HG02610 (cell line): ENCODE data around the gene C2orf74.
"Not testable (repeated sequence)": the region's sequence is repeated elsewhere in the genome, so short reads cannot be mapped to it uniquely, and the experiment has no call there.

ENCODE experiments used
- ATAC-seq: cut with Tn5 transposase; IDR thresholded peaks from one replicate; pipeline ENCODE4 v1.9.1; 2021; ENCODE audit warnings: mild to moderate bottlenecking, moderate library complexity; ENCODE audit not compliant: unreplicated experiment

C2orf74 gene

GRCh38 chr2:61161888-61162287 is at the start of gene C2orf74:
TSS of gene C2orf74 (plus strand) at chr2:61162188. CDS start at chr2:61162515, 327 bp downstream.
- ATAC-seq = no peak

DNA sequence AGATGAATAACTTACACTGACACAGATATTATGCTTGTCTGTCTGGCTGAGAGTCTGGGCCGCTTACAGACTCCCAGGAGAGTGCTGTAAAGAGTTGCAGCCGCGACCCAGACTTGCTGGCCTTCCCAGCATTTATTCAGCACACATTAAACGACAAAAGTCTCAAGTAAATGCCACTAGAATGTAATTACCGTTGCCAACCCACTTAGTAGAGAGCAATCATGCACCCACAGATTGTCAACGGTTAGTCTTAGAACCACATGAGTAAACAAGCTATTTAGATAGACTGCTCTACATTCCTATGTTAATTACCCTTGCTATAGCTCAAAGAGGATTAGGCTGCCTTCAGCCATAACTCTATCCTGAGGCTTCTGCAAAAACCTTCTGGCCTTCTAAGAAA is 47.8 kb upstream of the C2orf74 start:
- no peak for ATAC-seq

DNA sequence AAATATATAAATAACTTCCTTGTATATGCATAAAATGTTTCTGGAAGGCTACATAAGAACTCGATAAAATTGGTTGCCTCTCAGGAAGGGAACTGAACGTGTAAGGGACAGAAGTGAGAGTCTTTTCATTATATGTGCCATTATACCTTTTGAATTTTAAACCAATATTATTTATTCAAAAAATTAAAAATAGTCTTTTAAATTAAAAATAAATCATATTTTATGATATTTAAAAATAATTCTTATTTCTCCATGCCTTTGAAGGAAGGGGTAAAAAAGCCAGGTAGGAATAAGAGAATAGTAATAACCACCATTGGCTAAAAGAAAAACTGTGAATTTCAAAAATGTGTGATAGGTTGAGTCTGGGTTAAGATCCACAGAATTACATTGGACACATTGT is 45.7 kb upstream of the C2orf74 start:
- ATAC-seq = no peak

DNA sequence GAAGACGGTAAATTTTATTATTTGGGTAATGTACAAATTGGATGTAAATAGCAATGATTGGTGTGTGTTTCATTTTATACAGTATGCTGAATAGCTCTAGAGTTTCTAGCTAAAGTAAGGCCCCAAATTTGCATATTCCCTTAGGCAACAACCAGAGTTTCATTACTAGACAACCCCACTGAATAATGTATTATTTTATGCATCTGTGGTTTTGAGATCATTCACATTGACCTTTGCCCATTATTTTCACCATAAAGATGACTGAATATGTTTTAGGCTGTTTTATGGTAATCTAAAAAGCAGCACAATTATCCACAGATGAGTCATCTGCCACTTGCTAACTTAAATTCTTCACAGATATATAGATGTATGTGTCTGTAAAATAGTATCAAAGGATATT is 44.5 kb upstream of the C2orf74 start:
- ATAC-seq = no peak

DNA sequence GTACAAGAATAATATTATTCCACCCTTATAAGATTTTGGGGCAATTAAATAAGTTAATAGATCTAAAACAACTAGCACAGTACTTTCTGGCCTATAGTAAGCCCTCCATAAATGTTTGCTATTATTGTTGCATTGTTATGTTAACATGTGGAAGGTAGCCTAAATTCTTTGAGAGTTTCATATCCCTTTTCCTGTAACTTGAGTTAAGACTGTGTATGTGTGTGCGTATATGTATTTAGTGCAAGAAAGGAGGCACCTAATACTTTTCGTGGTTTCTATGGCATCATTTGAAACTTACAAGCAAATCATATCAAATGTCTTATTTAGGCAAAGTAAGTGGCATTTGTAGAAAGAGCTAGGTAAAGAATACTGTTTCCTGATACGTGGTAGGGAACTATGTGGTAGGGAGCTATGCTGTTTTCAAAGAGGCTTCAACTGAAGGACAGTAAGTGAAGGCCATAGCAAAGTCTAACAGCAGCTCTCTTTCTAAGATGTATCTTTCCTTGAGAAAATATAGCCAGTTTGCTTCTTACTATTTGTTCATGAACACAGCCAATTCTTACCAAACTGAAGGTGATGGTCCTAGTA is 36.8 kb upstream of the C2orf74 start:
- ATAC-seq = no peak

GRCh38 chr2:61125798-61126197 is 36.2 kb upstream of the C2orf74 start:
- ATAC-seq = no peak

GRCh38 chr2:61128122-61128521 is 33.9 kb upstream of the C2orf74 start:
- not testable (repeated sequence) for ATAC-seq

GRCh38 chr2:61134141-61134540 is 27.8 kb upstream of the C2orf74 start:
- no peak for ATAC-seq

DNA sequence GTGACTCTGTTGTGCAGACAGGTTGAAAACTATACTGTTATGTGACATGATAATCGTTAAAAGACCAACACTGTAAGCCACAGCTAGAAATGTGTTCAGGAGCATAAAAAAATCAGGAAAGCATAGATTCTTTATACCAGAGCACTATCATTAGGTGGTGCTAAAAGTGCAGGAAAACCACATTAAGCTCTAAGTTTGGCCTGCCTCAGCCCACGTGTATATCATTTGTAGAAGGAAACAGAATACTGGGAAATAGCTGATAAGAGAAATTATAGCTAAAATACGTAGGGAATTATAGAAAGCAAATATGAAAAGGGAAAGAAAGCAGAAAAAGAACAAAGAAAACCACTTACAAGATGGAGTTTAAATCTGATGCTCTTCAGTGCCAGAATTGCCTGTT is 26.5 kb upstream of the C2orf74 start:
- ATAC-seq = no peak

- no peak for ATAC-seq
Observed at GRCh38 chr2:61138859-61139258, 23.1 kb upstream of the C2orf74 start.

GRCh38 chr2:61141151-61141550 is 20.8 kb upstream of the C2orf74 start:
- no peak for ATAC-seq

DNA sequence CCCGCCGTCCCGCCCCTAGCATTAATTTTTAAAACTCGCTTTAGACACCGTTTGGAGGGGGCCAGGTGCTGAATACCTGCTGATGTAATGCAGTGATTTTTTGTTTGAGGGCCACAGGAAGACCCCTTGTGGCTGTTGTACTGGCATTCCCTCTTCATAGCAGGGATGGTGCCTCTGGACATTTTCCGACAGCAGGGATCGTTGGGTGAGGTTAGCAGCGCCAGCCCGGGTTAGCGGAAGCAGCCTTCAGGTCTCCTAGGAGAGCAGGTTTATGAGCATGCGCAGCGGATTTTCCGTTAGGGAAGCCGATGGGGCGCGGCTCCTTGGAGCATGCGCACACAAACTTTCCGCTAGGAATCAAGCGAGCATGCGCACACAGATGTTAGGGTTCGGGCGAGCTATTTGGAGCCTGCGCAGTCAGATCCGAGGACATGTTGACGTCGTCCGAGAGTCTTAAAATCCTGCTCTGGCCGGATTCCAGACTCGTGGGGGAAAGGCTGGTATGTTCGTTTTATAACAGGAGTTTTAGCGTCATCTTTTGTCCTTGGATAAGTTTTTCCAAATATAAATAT is 17.2 kb upstream of the C2orf74 start:
- peak; percentile 95 for ATAC-seq

DNA sequence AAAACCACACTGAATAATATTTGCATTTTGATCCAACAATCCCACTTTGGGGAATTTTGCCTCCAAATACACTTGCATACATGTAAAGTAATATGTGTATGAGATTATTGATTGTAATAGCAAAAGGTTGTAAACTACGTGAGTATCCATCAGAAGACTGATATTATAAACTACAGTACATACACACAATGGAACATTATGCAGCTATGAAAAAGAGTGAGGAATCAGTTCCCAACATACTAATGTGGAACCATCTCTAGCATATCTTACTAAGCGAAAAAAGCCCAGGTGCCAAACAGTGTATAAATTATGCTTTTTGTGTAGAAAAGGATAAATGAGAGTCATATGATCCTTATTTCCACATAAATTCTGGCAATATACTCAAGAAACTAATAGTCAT is 16.0 kb upstream of the C2orf74 start:
- ATAC-seq = no peak

GRCh38 chr2:61148091-61148490 is 13.9 kb upstream of the C2orf74 start:
- not testable (repeated sequence) for ATAC-seq

DNA sequence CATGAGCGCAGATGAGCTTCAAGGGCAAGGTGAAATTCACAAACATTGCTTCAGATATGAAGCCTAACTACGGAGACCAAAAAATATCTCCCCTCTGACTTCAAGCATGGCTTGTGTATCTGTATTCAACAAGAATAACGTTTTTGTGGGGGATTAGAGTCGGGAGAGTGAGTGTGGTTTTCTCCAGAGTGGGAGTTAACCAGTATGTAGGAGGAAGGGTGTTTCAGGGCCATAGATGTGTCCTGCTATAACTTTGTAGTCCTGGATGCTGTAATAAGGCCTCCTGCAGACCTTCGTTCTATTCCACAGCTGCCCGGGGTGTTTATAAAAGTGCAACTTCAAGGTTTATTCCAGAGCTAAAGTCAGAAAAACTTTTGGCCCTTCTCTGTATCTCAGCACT is 12.9 kb upstream of the C2orf74 start:
- no peak for ATAC-seq

- no peak for ATAC-seq
Observed at GRCh38 chr2:61151436-61151835, 10.6 kb upstream of the C2orf74 start.

- no peak for ATAC-seq
Observed at GRCh38 chr2:61157371-61158003, 4.5 kb upstream of the C2orf74 start.

DNA sequence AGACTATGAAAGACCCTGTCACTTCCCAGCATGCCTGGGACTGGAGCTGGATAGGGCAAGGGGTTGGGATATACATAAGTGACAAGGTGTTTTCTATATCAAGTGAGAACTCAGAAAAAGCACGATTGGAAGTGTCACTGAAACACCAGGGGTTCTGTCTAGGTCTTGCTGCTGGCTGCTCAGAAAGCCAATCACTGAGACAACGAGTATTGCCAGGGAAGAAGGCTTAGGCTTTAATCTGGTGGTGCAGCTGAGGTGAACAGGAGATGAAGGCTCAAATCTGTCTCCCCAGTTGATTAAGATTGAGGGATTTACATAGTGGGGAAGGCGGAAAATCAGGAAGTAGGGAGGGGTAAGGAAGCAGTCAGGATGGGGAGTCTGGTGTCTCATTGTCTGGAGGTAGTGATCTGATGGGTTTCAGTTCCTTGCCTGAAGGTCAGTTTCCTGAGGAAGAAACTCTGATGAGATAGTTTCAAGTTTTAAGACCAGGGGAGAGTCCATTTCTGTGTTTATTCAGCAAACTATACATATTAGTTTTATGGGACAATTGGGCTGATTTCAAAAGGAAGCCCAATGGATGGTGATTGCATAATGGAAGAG is 3.5 kb upstream of the C2orf74 start:
- no peak for ATAC-seq

DNA sequence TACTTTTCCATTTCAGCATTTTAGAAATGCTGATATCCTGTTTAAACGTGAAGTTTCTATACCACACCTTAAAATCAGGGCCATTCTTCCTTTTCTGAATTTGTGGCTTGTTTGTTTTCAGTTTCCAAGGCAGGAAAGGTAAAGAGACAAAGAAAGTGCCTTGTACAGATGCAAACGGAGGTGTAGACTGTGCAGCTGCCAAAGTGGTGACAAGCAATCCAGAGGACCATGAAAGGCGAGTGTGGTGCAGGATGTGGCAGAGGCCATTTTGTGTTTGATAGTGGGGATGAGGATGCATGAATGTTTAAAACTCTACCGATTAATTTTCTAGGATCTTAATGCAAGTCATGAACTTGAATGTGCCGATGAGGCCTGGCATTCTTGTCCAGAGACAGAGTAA is 733 bp downstream of the C2orf74 start:
- no peak for ATAC-seq

GRCh38 chr2:61165082-61165481 is 3.1 kb downstream of the C2orf74 start:
- ATAC-seq = not testable (repeated sequence)

- ATAC-seq = no peak
Observed at GRCh38 chr2:61165946-61166345, 4.0 kb downstream of the C2orf74 start.

DNA sequence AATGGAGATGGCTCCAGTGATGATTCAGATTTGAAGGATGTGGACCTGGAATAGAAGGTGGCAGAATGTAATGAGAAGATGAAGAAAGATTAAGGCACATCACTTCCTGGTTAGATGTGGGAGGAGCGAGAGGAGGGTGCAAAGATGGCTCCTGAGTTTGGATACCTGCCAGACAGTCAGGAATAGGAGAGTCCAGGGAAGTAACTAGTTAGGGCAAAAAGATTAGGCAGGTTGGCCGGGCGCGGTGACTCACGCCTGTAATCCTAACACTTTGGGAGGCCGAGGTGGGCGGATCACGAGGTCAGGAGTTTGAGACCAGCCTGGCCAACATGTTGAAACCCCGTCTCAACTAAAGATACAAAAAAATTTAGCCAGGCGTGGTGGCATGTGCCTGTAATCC is 5.6 kb downstream of the C2orf74 start:
- ATAC-seq = no peak
